H9 (cell line): ENCODE data around the gene CXCL14. TPM values are rescaled to one million over a fixed set of nuclear protein-coding genes. Genes with fewer than 3 reads are reported as not detected.

ENCODE experiments used
- DNase-seq: peaks from one replicate; pipeline ENCODE4 v3.0.0-alpha.2; 2017
- H2AFZ ChIP-seq: one replicate; pipeline ENCODE4 v1.6.1; 2013; ENCODE audit warnings: mild to moderate bottlenecking, low read length, control low read depth, moderate library complexity
- H2AK5ac ChIP-seq: 2 replicates; pipeline ENCODE4 v1.6.1; 2013; ENCODE audit warnings: low read length, control low read depth, mixed read lengths; ENCODE audit not compliant: insufficient read length
- H2BK120ac ChIP-seq: one replicate; pipeline ENCODE4 v1.6.1; 2013; ENCODE audit warnings: low read depth, mild to moderate bottlenecking, low read length, control low read depth, inconsistent platforms; ENCODE audit not compliant: poor library complexity, severe bottlenecking
- H2BK12ac ChIP-seq: 2 replicates; pipeline ENCODE4 v1.6.1; 2013; ENCODE audit warnings: low read length, control low read depth, mixed read lengths, low read depth; ENCODE audit not compliant: insufficient read length
- H2BK15ac ChIP-seq: 2 replicates; pipeline ENCODE4 v1.6.1; 2013; ENCODE audit warnings: low read depth, low read length, control low read depth
- H2BK20ac ChIP-seq: one replicate; pipeline ENCODE4 v1.6.1; 2013; ENCODE audit warnings: low read depth, mild to moderate bottlenecking, low read length, control low read depth, inconsistent platforms; ENCODE audit not compliant: poor library complexity, severe bottlenecking
- H2BK5ac ChIP-seq: 2 replicates; pipeline ENCODE4 v1.6.1; 2013; ENCODE audit warnings: low read length, control low read depth, mixed read lengths; ENCODE audit not compliant: insufficient read length
- H3K14ac ChIP-seq: 2 replicates; pipeline ENCODE4 v1.6.1; 2013; ENCODE audit warnings: low read length, control low read depth; ENCODE audit not compliant: insufficient read depth
- H3K18ac ChIP-seq: 2 replicates; pipeline ENCODE4 v1.6.1; 2013; ENCODE audit warnings: low read depth, mild to moderate bottlenecking, mixed read lengths, low read length, control low read depth; ENCODE audit not compliant: insufficient read length
- H3K23ac ChIP-seq: 2 replicates; pipeline ENCODE4 v1.6.1; 2013; ENCODE audit warnings: low read length, control low read depth, mixed read lengths, low read depth; ENCODE audit not compliant: insufficient read length
- H3K23me2 ChIP-seq: 2 replicates; pipeline ENCODE4 v1.6.1; 2013; ENCODE audit warnings: low read depth, mild to moderate bottlenecking, mixed read lengths, low read length, control low read depth; ENCODE audit not compliant: insufficient read length, poor library complexity, severe bottlenecking
- H3K27ac ChIP-seq: 2 replicates; pipeline ENCODE4 v1.5.1; 2013; ENCODE audit warnings: low read length, control low read depth, mixed read lengths, low read depth; ENCODE audit not compliant: insufficient read length
- H3K27me3 ChIP-seq: 2 replicates; pipeline ENCODE4 v1.6.1; 2013; ENCODE audit warnings: low read length, control low read depth, inconsistent platforms; ENCODE audit not compliant: insufficient read depth
- H3K4ac ChIP-seq: 2 replicates; pipeline ENCODE4 v1.6.1; 2013; ENCODE audit warnings: low read depth, mild to moderate bottlenecking, control low read depth, inconsistent platforms, low read length, moderate library complexity
- H3K4me1 ChIP-seq: 2 replicates; pipeline ENCODE4 v1.6.1; 2013; ENCODE audit warnings: low read length, control low read depth, inconsistent platforms; ENCODE audit not compliant: insufficient read depth
- H3K4me2 ChIP-seq: 2 replicates; pipeline ENCODE4 v1.6.1; 2013; ENCODE audit warnings: low read length, control low read depth, mixed read lengths; ENCODE audit not compliant: insufficient read length, insufficient read depth
- H3K56ac ChIP-seq: 2 replicates; pipeline ENCODE4 v1.6.1; 2013; ENCODE audit warnings: low read depth, mild to moderate bottlenecking, mixed read lengths, low read length, control low read depth; ENCODE audit not compliant: insufficient read length
- H3K79me1 ChIP-seq: 2 replicates; pipeline ENCODE4 v1.6.1; 2013; ENCODE audit warnings: low read depth, mild to moderate bottlenecking, moderate library complexity, low read length, control low read depth, inconsistent platforms; ENCODE audit not compliant: insufficient read depth, poor library complexity, severe bottlenecking
- H3K79me2 ChIP-seq: 2 replicates; pipeline ENCODE4 v1.6.1; 2013; ENCODE audit warnings: low read length, control low read depth, inconsistent platforms; ENCODE audit not compliant: insufficient read depth
- H3K9ac ChIP-seq: 2 replicates; pipeline ENCODE4 v1.6.1; 2013; ENCODE audit warnings: low read length, control low read depth, mixed read lengths; ENCODE audit not compliant: insufficient read length; ENCODE audit errors: extremely low read depth
- H3K9me3 ChIP-seq: one replicate; pipeline ENCODE4 v1.6.1; 2013; ENCODE audit warnings: low read depth, low read length, inconsistent platforms; ENCODE audit not compliant: control insufficient read depth
- H3T11ph ChIP-seq: one replicate; pipeline ENCODE4 v1.6.1; 2013; ENCODE audit warnings: mild to moderate bottlenecking, low read length, control low read depth, inconsistent platforms
- H4K20me1 ChIP-seq: one replicate; pipeline ENCODE4 v1.6.1; 2013; ENCODE audit not compliant: control insufficient read depth, insufficient read length, insufficient read depth
- H4K5ac ChIP-seq: 2 replicates; pipeline ENCODE4 v1.6.1; 2013; ENCODE audit warnings: low read depth, mild to moderate bottlenecking, mixed read lengths, low read length, control low read depth; ENCODE audit not compliant: insufficient read length
- H4K8ac ChIP-seq: replicated peaks from 2 replicates; pipeline ENCODE4 v1.6.1; 2013; ENCODE audit warnings: low read length, control low read depth, mixed read lengths, low read depth; ENCODE audit not compliant: insufficient read length
- H4K91ac ChIP-seq: 2 replicates; pipeline ENCODE4 v1.6.1; 2013; ENCODE audit warnings: low read depth, mild to moderate bottlenecking, moderate library complexity, mixed read lengths, low read length, control low read depth; ENCODE audit not compliant: insufficient read length
- H3K27ac Mint-ChIP-seq, 3 experiments: 2 replicates in 2 of 3; 3 replicates in 1 of 3; pipeline ENCODE4 v1.8.0; 2020 to 2021; ENCODE audit warnings: mixed read lengths in 3 of 3, mild to moderate bottlenecking in 1 of 3, moderate library complexity in 1 of 3
- H3K27me3 Mint-ChIP-seq: 2 replicates; pipeline ENCODE4 v1.8.0; 2021; ENCODE audit warnings: low read depth, mild to moderate bottlenecking, moderate library complexity, mixed read lengths
- H3K36me3 Mint-ChIP-seq, 3 experiments: 2 replicates in 2 of 3; 3 replicates in 1 of 3; pipeline ENCODE4 v1.8.0; 2020 to 2021; ENCODE audit warnings: low read depth in 3 of 3, mixed read lengths in 3 of 3; ENCODE audit not compliant: insufficient read depth in 1 of 3
- H3K4me1 Mint-ChIP-seq, 2 experiments: 2 replicates each; pipeline ENCODE4 v1.8.0; 2020; ENCODE audit warnings: mixed read lengths in 2 of 2
- H3K4me3 Mint-ChIP-seq, 2 experiments: 2 replicates in 1 of 2; 3 replicates in 1 of 2; pipeline ENCODE4 v1.8.0; 2020 to 2021; ENCODE audit warnings: mild to moderate bottlenecking in 2 of 2, mixed read lengths in 2 of 2, moderate library complexity in 1 of 2
- H3K9me3 Mint-ChIP-seq, 2 experiments: 2 replicates in 1 of 2; 3 replicates in 1 of 2; pipeline ENCODE4 v1.8.0; 2020; ENCODE audit warnings: mild to moderate bottlenecking in 2 of 2, mixed read lengths in 2 of 2, moderate library complexity in 1 of 2
- CTCF ChIP-seq: fragments of 200-600 bp; sonication (generic); conservative IDR thresholded peaks from 3 replicates; pipeline ENCODE4 v1.8.0; 2021; ENCODE audit warnings: antibody characterized with exemption, mild to moderate bottlenecking
- WGBS: extraction: QIAGEN DNeasy Blood & Tissue Kit; methylation state at CpG from one replicate; pipeline ENCODE4 v1.1.7; 2013; ENCODE audit warnings: missing lambda C conversion rate, low lambda C conversion rate, mixed read lengths; ENCODE audit not compliant: insufficient read length; ENCODE audit errors: extremely low coverage; 5-methylcytosine and 5-hydroxymethylcytosine counted together
- total RNA-seq: library from RNA; stranded (reverse); gene quantifications from 2 replicates; pipeline ENCODE4 v1.2.1, GENCODE V29; 2021

Gene CXCL14
- total RNA-seq, 1 experiment from 2014 or later = 1.1 TPM

- Histone ChIP-seq H2BK120ac (no peak overlapping the region), H4K20me1 (no peaks in the 10 kb centered on the region), H3K79me2 (no peaks in the 10 kb centered on the region), H2BK5ac (no peak overlapping the region), H3K23me2 (no peaks in the 10 kb centered on the region), H3K4me2 (no peak overlapping the region), H3K9ac (no peak overlapping the region), H2AFZ (no peak overlapping the region), H3K4ac (no peak overlapping the region), H3K56ac (no peak overlapping the region), H2BK15ac (no peak overlapping the region), H3K27me3 (no peaks in the 10 kb centered on the region; the same call in 1 of the 2 replicates), H3K14ac (no peak overlapping the region), H4K8ac (no peak overlapping the region), H3K18ac (no peak overlapping the region), H3K9me3 (no peaks in the 10 kb centered on the region), H2BK12ac (no peak overlapping the region), H3K27ac (no peak overlapping the region), H3K23ac (no peak overlapping the region), H4K5ac (no peak overlapping the region), H4K91ac (no peak overlapping the region), H2AK5ac (no peak overlapping the region), H3K79me1 (no peaks in the 10 kb centered on the region), H2BK20ac (no peak overlapping the region), H3T11ph (no peak overlapping the region), H3K4me1 (peaks cover 5% of the 10 kb centered on the region; the same call in 1 of the 2 replicates)
- no peak for TF ChIP-seq CTCF
- Mint-ChIP-seq H3K27me3 (peaks cover 38% of the 10 kb centered on the region), H3K9me3 (no peaks in the 10 kb centered on the region), H3K4me1 (peaks cover 17 to 28% of the 10 kb centered on the region in 2 experiments), H3K27ac (no peak overlapping the region), H3K4me3 (no peak overlapping the region), H3K36me3 (no peaks in the 10 kb centered on the region)
- no CpG with 5 or more reads among the region's 9 CpGs for WGBS
- no peak for DNase-seq
Measured at GRCh38 chr5:135571902-135572301, 6.9 kb downstream of the CXCL14 start.
